Epithelial cell of prostate (primary cell): ENCODE measurements around the gene TADA3.

Source experiments
- DNase-seq: peaks from one replicate; pipeline ENCODE4 v3.0.0-alpha.2; 2011; ENCODE audit warnings: low read depth, low spot score
- H3K27ac ChIP-seq: fragments of 450-650 bp; 2 replicates; pipeline ENCODE4 v1.5.1; 2017; ENCODE audit warnings: mild to moderate bottlenecking

The TADA3 gene

DNA sequence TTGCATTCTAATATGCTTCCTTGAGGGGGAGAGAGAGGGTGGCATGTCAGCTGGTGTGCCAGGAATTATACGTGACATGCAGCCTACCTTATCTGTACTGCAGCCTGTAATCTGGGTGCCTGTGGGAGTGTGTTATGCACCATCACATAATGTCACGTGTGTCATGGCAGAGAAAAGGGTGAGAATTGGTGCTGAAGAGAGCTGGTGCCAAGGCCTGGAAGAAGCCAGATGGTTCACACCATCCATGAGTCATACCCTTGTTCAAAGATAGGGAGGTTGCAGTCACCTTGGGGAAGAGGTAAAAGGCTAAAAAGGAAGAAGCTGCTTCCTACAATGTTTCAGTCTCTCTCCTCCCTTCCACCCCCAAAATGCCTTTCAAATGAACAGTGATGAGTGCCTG, 55.4 kb downstream of the TADA3 start:
- no peak for DNase-seq

DNA sequence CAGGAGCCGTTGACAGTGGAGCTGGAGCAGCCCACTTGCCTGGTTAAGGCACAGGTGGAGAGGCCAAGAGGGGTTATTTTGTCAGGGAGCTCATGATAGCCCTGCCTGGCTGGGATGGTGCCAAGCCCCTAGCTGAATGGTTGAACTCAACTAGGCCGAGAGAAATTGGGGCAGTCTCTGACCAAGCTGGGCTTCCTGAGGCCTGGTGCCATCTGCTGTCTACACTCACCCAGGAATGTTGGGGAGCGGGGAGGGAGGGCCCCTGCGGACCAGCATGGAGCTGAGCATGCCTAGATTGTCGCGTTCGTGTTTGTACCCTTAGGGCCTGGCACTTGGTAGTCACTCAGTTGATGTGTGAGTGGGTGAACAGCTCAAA, 59.5 kb downstream of the TADA3 start:
- DNase-seq: no peak
- peak overlapping the region; percentile 89 for H3K27ac ChIP-seq

More for the DNA sequence above, 55.4 kb downstream of the TADA3 start:
- no peak overlapping the region for H3K27ac ChIP-seq

DNA sequence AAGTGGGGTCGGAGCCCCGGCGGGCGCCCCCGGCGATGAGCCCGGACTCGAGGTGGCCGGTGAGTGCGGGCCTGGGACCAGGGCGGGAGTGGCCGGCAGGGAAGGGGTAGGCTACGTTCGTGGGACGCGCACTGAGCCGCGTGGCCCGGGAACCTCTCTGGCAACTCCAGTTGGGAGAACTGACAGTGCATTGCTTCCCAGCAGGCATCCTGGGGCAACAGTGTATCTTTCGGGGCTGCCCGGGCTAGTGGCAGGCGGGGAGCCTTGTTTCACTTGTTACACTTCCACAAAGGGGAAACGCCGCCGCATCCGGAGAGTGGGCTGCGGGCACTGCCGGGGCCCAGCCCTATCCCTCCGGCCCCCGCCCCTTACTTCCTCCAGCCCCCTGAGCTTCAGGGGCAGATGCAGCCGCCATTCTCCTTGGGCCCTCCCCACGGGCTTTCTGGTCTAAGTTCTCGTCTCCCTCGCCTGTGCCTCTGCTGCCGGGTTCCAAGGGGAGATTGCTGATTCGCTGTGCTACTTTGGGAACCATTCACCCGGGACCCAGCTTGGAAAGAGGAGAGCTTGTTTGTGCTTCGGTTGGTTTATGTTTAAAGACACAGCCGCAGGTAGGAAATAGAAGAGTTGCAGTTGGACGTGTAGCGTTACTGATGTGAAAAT, 60.1 kb downstream of the TADA3 start:
- peak overlapping the region; percentile 89 for H3K27ac ChIP-seq
- DNase-seq: no peak

DNA sequence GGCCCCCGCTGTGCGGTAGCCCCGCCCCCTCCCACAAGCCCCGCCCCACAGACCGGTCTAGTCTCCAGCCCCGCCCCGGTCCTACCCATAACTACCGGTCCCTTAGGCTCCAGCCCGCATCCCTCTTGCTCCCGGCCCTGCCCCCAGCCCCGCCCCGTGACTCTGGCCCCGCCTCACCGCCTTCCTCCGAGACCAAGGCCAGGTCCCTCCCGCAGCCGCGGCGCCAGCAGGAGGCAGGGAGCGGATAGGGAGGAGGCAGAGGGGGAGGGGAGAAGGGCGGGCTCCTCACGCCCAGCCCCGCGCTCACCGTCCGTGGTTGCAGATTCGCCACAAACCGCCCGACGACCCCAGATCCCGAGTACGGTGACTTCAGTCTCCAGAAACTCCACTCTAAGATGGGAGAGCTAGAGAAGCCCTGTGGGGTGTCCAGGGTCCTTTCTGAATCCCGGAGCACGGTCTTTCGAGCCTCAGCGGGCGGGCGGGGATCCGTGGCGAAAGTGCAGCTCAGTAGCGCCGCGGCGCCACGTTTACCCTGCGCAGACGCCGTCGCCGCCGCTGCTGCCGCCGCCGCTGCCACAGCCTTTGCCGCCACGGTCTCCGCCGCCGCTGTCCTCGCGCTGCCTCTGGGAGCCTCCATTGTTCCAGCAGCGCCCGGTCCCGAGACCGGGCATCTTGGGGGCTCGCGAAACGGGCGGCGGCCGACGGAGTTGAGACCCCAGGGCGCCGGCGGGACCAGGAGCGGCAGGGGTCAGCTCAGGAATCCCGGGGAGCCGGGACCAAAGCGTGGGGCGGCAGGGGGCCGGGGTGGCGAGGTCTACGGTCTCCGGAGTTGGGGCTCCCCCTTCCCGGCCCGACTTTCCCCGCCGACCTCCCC, 60.8 kb downstream of the TADA3 start, which contains the start of gene BRPF1:
Gene BRPF1 (plus strand): TSS at position 530 of the 874 bp plus-strand sequence. CDS start 2,406 bp downstream, outside the sequence.
- DNase-seq: peak; percentile 95
- H3K27ac ChIP-seq: peak within 1 kb of the TSS; percentile 89

DNA sequence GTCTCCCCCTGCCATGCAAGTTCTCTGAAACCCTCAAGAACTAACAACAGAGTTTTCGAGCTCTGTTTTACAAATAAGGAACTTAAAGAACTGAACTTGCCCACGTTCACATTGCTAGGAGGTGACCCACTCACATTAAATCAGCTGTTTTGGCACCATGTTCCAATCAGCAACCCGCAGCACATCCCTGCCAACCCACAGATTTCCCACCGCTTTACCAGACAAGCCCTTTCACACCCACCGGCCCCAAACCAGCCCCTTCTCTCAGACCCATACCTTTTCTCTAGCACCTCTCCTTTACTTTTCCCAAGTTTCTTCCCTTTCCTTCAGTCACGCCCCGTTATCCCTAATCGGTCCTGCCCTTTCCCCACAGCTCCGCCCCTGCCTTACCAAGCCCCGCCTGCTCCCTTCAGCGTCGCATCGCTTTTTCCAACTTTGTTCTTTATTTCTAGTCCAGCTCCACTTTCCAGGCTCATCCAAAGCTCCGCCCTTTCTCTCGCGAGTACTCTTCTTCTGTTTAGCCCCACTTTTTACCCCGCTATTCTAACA, 61.5 kb downstream of the TADA3 start:
- peak overlapping the region; percentile 89 for H3K27ac ChIP-seq
- DNase-seq: no peak
